AG09309 (cell line): ENCODE results near the gene MYPN.

Experiments used
- DNase-seq: peaks from one replicate; pipeline ENCODE4 v3.0.0-alpha.2; 2010; ENCODE audit warnings: low read depth
- H3K4me3 ChIP-seq: 2 replicates; pipeline ENCODE4 v1.5.1; 2011; ENCODE audit warnings: mild to moderate bottlenecking, low read depth, low read length, moderate library complexity; ENCODE audit not compliant: control insufficient read depth
- TF ChIP-seq, protein P1 (sequence below): IDR thresholded peaks from 2 replicates; pipeline ENCODE4 v1.5.1; 2011; ENCODE audit warnings: mild to moderate bottlenecking, low read depth, low read length, inconsistent platforms; ENCODE audit not compliant: insufficient read depth, control insufficient read depth; ENCODE audit errors: missing control alignments

MYPN gene

DNA sequence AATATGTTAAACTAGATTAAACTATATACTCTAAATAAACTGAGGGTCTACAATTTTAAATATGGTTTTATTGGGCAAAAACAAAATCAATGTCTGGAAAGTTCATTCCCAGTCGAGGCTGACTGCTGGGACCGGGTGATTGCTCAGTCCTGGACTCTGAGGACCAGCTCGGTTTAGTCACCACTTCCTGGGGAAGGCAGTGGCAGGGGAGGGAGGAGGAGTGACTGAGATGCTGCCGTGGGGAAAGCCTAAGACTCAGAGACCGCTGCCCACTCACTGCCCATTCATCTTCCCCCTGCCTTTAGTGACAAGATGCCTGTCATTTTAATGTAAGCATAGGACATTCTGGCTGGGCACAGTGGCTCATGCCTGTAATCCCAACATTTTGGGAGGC is 93.7 kb downstream of the MYPN start:
- TF ChIP-seq, protein P1, sequence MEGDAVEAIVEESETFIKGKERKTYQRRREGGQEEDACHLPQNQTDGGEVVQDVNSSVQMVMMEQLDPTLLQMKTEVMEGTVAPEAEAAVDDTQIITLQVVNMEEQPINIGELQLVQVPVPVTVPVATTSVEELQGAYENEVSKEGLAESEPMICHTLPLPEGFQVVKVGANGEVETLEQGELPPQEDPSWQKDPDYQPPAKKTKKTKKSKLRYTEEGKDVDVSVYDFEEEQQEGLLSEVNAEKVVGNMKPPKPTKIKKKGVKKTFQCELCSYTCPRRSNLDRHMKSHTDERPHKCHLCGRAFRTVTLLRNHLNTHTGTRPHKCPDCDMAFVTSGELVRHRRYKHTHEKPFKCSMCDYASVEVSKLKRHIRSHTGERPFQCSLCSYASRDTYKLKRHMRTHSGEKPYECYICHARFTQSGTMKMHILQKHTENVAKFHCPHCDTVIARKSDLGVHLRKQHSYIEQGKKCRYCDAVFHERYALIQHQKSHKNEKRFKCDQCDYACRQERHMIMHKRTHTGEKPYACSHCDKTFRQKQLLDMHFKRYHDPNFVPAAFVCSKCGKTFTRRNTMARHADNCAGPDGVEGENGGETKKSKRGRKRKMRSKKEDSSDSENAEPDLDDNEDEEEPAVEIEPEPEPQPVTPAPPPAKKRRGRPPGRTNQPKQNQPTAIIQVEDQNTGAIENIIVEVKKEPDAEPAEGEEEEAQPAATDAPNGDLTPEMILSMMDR = no peak
- peak; percentile 39 for DNase-seq
- H3K4me3 ChIP-seq = no peak overlapping the region

DNA sequence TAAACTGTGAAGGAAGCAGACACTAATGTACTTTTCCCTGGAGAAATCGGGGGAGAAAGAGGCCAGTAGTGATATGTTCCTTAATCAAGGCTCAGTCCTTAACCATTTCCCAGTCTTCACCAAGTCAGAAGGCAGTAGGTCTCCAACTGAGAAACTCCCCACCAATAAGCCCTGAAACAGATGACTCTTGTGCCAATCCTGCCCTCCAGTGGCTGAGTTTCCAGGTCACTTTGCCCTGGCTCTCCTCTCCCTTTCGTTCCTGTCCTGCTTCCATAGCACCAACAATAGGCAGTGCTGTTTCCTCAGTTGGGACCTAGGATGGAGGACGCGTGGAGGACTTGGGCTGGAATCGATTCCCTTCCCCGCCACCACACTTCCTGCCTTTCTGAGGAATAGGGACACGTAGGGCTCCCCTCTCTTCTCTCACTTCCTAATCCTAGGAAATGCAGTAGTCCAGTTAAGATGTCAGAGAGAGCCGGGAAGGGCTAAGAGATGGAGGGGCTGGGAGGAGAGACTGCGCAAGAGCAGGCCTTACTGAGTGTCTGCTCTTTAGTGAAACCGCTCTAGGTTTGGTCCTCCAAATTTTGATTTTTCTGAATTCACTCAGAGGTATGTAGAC is 99.2 kb downstream of the MYPN start:
- DNase-seq = peak; percentile 52
- no peak overlapping the region for H3K4me3 ChIP-seq
- TF ChIP-seq, protein P1 = peak; percentile 72

DNA sequence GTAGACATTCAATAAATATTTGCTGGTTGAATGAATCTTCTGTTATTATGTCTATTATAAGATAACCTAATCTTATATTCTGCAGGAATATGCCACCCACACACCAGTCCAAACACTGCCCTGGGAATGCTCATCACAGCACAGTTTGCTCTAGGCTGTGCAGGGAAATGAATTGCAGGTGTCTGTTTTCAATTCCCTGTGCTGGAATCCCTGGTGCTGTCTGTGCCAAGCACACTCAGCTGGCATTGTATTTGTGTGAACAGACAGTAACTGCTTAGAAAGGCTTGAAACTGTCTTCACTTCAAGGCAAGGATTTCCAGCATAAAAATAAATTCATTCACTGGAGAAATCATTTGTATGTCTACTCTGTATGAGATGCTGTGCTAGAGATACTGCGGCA is 102.4 kb downstream of the MYPN start:
- H3K4me3 ChIP-seq = no peak overlapping the region
- TF ChIP-seq, protein P1 = no peak
- DNase-seq = no peak

GRCh38 chr10:68212721-68213352 is 103.5 kb downstream of the MYPN start:
- no peak overlapping the region for H3K4me3 ChIP-seq
- TF ChIP-seq, protein P1 = peak; percentile 47
- no peak for DNase-seq

GRCh38 chr10:68218786-68219185 is 109.5 kb downstream of the MYPN start:
- no peak for DNase-seq
- H3K4me3 ChIP-seq = no peak overlapping the region
- TF ChIP-seq, protein P1 = no peak

DNA sequence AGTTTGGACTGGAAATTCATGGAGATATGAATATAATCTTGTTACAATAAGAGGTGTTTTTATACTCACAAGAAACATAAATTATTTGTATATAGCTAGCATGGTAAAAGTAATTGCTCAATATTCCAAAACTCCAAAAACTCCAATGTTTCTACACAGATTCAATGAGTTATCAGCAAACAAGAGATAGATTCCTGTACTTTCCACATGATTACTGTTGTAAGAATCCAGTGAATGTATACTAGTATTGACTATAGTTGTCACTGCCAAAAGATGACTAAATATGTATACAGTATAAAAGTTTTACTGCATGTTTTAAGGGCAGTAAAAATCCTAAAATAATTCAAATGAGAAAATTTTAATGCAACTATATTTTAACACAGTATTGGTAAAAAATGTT is 111.9 kb downstream of the MYPN start:
- DNase-seq = no peak
- TF ChIP-seq, protein P1 = no peak
- H3K4me3 ChIP-seq = no peak overlapping the region
